H1 (cell line): ENCODE data around the gene NFASC. TPM values are rescaled to one million over a fixed set of nuclear protein-coding genes. Genes with fewer than 3 reads are reported as not detected.

Source experiments
- BCL11A ChIP-seq, 2 experiments: IDR thresholded peaks; one replicate each; pipeline ENCODE4 v1.6.1; 2011; ENCODE audit warnings: low read depth in 2 of 2, low read length in 2 of 2, mild to moderate bottlenecking in 2 of 2
- HDAC2 ChIP-seq, 2 experiments: fragments of 300-600 bp in 1 of 2; sonication (generic) in 1 of 2; IDR thresholded peaks; 2 replicates each; pipeline ENCODE4 v1.6.1; 2011 to 2012; ENCODE audit warnings: low read depth in 2 of 2, low read length in 2 of 2, mild to moderate bottlenecking in 2 of 2, moderate library complexity in 2 of 2, borderline replicate concordance in 1 of 2, inconsistent platforms in 1 of 2
- KDM4A ChIP-seq: IDR thresholded peaks from one replicate; pipeline ENCODE4 v1.7.1; 2012; ENCODE audit warnings: low read depth, mild to moderate bottlenecking, moderate library complexity, low read length, inconsistent platforms; ENCODE audit not compliant: severe bottlenecking
- polyA plus RNA-seq, 7 experiments: library from polyadenylated mRNA; depleted of rRNA in 3 of 7; stranded (reverse) in 5 of 7; unstranded in 2 of 7; fragments of >200 nt in 5 of 7; fragments of 200-250 nt in 2 of 7; gene quantifications; 1 replicate in 5 of 7; 2 replicates in 1 of 7; 4 replicates in 1 of 7; pipeline versions ENCODE4 v1.2.1 to v1.2.3, GENCODE V29; 2011 to 2013; ENCODE audit warnings: missing spikeins in 2 of 7, mixed read lengths in 2 of 7
- total RNA-seq: library from RNA; stranded (reverse); fragmentation: NEBNext Ultra II Directional; extraction: Animal tissue kit (Norgen Biotek cat#: 25700); gene quantifications from 2 replicates; pipeline ENCODE4 v1.2.1, GENCODE V29; 2021

The NFASC gene
- total and polyA plus RNA-seq, 2 of the 8 experiments (the other 6 are each of a cell fraction or from before 2014, with no cell fraction given), result 5.0 to 15.2 TPM

GRCh38 chr1:205028924-205029323 is 158.3 kb downstream of the NFASC start (continued):
- TF ChIP-seq KDM4A, result no peak
- no peak for TF ChIP-seq BCL11A (IDR thresholded peaks at IDR 0.05; ENCODE audit: low read depth in 2 of 2, low read length in 2 of 2)
- no peak for TF ChIP-seq HDAC2 (IDR thresholded peaks at IDR 0.05; ENCODE audit: borderline replicate concordance in 1 of 2, low read depth in 2 of 2, low read length in 2 of 2)
